Measurements from ENCODE around the gene GRIA3. TPM values are rescaled to one million over a fixed set of nuclear protein-coding genes. Genes with fewer than 3 reads are reported as not detected.

Gene GRIA3
- total RNA-seq, 1 donor from 2014 or later, result 4.4 TPM

DNA sequence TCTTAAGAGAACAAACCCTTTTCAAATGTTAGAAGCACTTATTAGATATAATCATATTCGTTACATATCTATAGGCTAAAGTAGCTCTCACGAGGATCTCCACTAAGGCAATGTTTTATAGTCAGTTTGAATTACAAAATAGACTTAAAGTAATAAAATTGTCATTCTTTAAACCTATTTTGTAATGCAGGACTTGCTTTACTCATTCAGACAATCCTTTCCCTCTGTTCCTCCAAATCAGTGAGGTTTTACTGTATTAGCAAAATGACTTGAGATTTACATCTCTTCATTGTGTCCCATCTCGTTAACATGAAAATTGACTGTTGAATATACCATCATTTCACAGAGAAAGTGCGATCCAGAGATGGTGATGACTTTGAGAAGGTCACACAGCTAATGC is 284.4 kb downstream of the GRIA3 start:
- no peak for TF ChIP-seq POLR2A (IDR thresholded peaks at IDR 0.05)
- no peak for TF ChIP-seq POLR2AphosphoS5 (IDR thresholded peaks at IDR 0.05; ENCODE audit: insufficient read depth in 1 of 2, low read depth in 1 of 2)
- TF ChIP-seq, protein P1, sequence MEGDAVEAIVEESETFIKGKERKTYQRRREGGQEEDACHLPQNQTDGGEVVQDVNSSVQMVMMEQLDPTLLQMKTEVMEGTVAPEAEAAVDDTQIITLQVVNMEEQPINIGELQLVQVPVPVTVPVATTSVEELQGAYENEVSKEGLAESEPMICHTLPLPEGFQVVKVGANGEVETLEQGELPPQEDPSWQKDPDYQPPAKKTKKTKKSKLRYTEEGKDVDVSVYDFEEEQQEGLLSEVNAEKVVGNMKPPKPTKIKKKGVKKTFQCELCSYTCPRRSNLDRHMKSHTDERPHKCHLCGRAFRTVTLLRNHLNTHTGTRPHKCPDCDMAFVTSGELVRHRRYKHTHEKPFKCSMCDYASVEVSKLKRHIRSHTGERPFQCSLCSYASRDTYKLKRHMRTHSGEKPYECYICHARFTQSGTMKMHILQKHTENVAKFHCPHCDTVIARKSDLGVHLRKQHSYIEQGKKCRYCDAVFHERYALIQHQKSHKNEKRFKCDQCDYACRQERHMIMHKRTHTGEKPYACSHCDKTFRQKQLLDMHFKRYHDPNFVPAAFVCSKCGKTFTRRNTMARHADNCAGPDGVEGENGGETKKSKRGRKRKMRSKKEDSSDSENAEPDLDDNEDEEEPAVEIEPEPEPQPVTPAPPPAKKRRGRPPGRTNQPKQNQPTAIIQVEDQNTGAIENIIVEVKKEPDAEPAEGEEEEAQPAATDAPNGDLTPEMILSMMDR (IDR thresholded peaks at IDR 0.05), result no peak
- Histone ChIP-seq H3K27me3 (no peaks in the 10 kb centered on the region), H3K4me1 (no peaks in the 10 kb centered on the region), H3K4me3 (no peak overlapping the region), H3K27ac (no peak overlapping the region), H3K36me3 (no peaks in the 10 kb centered on the region), H3K9me3 (no peaks in the 10 kb centered on the region)
- intact Hi-C loops (cut with DNase I), result no loop called here
- no peak for DNase-seq (ENCODE audit: extremely low spot score in 2 of 2)

DNA sequence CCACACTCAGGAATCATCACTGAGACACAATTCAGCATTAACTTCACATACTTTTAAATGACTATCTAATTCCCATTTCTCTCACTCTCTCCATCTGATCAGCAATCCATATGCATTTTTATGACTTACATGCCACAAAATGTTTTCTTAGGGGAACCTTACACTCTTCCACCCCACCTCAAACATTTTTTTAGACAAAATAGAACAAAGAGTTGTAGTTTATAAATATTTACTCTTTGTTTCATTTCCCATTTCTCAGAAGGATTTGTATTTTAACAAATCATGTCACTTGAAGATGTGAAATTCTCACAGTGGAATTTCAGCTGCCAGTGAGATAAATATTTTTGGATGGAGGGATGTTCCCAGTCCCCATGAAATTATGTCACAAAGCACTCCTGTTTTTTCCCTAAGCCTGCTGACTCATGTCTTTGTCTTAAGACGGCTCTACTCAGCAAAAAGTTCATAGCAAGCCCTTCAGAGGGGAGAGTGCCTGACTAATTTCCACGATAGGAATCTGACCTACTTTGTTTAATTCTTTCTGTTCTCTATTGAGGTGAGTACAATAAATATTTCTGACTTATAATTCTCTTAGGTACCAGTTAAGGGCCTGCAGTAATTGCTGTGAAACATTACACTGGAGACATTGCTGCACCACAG is 291.1 kb downstream of the GRIA3 start:
- no peak overlapping the region for H3K4me3 ChIP-seq
- TF ChIP-seq POLR2AphosphoS5 (IDR thresholded peaks at IDR 0.05; ENCODE audit: insufficient read depth in 1 of 2, low read depth in 1 of 2) (no peak), POLR2A (IDR thresholded peaks at IDR 0.05) (no peak)
- TF ChIP-seq, protein P1 (IDR thresholded peaks at IDR 0.05), result no peak
- H3K27ac ChIP-seq, result no peak overlapping the region
- DNase-seq (ENCODE audit: extremely low spot score in 2 of 2), result no peak
- H3K9me3 ChIP-seq, result no peaks in the 10 kb centered on the region
- no peaks in the 10 kb centered on the region for H3K4me1 ChIP-seq
- no peaks in the 10 kb centered on the region for H3K36me3 ChIP-seq
- intact Hi-C loops (cut with DNase I), result no loop called here
- H3K27me3 ChIP-seq, result no peaks in the 10 kb centered on the region

DNA sequence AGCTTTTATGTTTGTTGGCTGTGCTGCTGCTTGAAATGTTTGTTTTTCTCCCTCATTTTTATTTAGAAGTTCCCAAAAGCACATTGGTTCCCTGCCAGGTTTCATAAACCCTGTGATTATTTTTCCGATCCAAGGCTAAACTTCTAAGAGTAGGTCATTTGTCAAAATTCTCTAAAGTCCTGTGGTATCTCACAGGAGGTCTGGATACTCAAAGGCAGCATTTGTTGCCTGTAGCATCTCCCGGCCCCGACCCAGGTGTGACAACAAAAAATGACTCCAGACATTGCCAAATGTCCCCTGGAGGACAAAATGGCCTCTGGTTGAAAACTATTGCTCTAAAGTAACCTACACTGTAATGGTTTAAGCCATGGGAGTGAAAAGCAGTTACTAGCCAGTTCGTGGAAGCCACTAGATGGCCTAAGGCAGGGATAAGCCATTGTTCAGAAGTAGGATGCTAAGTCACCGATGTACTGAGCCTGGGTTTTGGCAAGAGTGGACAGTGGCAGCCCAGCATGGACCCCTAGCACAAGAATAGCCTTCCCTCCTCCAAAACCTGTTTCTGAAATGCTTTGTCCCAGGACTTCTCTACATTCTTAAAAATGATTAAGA is 292.6 kb downstream of the GRIA3 start:
- Histone ChIP-seq H3K27me3 (no peaks in the 10 kb centered on the region), H3K36me3 (no peaks in the 10 kb centered on the region), H3K9me3 (no peaks in the 10 kb centered on the region), H3K4me1 (no peaks in the 10 kb centered on the region), H3K4me3 (no peak overlapping the region), H3K27ac (no peak overlapping the region)
- TF ChIP-seq POLR2AphosphoS5 (IDR thresholded peaks at IDR 0.05; ENCODE audit: insufficient read depth in 1 of 2, low read depth in 1 of 2) (no peak), POLR2A (IDR thresholded peaks at IDR 0.05) (no peak)
- TF ChIP-seq, protein P1 (IDR thresholded peaks at IDR 0.05), result no peak
- DNase-seq (ENCODE audit: extremely low spot score in 2 of 2), result no peak
- intact Hi-C loops (cut with DNase I), result no loop called here

DNA sequence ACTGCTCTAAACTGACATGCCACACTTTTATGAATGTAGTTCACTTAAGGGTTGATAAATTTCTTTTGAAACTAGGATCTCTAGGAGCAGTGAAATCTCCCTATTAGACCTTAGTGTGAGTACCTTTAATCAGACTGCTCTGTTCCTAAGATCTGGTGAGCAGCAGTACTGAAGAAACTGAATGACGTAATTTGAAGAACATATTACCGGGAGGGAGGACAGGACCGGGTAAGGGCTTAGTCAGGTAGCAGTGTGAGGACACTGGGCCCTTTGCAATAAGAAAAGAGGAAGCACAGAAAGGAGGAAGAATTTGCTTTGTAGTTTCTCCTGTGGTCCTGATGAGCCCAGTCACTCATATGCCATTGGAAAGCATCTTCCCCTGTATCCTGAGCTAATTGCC is 293.6 kb downstream of the GRIA3 start:
- TF ChIP-seq POLR2AphosphoS5 (IDR thresholded peaks at IDR 0.05; ENCODE audit: insufficient read depth in 1 of 2, low read depth in 1 of 2), result no peak
- no peak for TF ChIP-seq POLR2A (IDR thresholded peaks at IDR 0.05)
- TF ChIP-seq, protein P1 (IDR thresholded peaks at IDR 0.05), result no peak
- Histone ChIP-seq H3K27ac (no peak overlapping the region), H3K4me3 (no peak overlapping the region), H3K4me1 (no peaks in the 10 kb centered on the region), H3K9me3 (no peaks in the 10 kb centered on the region), H3K36me3 (no peaks in the 10 kb centered on the region), H3K27me3 (no peaks in the 10 kb centered on the region)
- DNase-seq (ENCODE audit: extremely low spot score in 2 of 2), result no peak
- intact Hi-C loops (cut with DNase I), result no loop called here
